ENCODE measurements around the gene ADAMTS6.

The ADAMTS6 gene

DNA sequence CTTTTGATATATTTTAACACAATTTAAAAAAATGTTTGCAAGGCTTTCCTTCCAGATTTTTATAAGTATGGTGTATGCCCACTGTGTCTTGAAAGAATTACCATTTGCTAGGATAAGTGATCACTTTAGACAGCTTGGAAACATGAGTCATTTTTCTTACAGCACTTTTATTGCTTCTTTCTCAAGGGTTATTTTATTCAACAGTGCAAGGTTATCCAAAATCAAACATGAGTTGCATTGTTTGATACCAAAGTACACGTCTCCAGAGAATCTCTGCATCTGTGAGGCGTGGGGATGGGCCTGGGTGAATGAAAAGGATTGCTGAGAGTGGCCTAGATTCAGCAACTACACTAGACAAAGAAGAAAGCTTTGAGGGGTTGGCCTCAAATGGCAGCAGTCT lies 329.6 kb downstream of the ADAMTS6 start:
- TF ChIP-seq, protein P1, sequence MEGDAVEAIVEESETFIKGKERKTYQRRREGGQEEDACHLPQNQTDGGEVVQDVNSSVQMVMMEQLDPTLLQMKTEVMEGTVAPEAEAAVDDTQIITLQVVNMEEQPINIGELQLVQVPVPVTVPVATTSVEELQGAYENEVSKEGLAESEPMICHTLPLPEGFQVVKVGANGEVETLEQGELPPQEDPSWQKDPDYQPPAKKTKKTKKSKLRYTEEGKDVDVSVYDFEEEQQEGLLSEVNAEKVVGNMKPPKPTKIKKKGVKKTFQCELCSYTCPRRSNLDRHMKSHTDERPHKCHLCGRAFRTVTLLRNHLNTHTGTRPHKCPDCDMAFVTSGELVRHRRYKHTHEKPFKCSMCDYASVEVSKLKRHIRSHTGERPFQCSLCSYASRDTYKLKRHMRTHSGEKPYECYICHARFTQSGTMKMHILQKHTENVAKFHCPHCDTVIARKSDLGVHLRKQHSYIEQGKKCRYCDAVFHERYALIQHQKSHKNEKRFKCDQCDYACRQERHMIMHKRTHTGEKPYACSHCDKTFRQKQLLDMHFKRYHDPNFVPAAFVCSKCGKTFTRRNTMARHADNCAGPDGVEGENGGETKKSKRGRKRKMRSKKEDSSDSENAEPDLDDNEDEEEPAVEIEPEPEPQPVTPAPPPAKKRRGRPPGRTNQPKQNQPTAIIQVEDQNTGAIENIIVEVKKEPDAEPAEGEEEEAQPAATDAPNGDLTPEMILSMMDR (IDR thresholded peaks at IDR 0.05; ENCODE audit: extremely low read depth, missing control alignments) = no peak
- no peak for DNase-seq (ENCODE audit: low spot score)

DNA sequence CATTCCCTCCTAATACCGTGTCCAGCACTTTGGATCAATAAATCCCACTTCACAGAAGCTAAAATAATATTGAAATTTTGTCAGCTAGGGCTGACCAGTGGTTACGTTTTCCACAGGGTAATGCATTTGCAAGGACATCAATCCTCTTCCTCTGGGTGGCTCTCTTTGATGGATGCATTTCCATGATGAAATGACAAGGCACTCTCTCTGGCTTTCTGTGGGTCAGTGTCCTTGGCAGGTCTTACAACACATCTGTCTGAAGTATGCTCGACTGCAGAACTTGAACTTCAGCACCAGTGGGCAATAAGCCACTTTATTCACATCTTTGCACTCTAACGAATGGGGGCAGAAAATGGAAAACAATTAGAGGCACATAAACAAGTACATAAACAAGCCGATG lies 330.1 kb downstream of the ADAMTS6 start:
- no peak for DNase-seq (ENCODE audit: low spot score)
- TF ChIP-seq, protein P1 (IDR thresholded peaks at IDR 0.05; ENCODE audit: extremely low read depth, missing control alignments) = no peak

DNA sequence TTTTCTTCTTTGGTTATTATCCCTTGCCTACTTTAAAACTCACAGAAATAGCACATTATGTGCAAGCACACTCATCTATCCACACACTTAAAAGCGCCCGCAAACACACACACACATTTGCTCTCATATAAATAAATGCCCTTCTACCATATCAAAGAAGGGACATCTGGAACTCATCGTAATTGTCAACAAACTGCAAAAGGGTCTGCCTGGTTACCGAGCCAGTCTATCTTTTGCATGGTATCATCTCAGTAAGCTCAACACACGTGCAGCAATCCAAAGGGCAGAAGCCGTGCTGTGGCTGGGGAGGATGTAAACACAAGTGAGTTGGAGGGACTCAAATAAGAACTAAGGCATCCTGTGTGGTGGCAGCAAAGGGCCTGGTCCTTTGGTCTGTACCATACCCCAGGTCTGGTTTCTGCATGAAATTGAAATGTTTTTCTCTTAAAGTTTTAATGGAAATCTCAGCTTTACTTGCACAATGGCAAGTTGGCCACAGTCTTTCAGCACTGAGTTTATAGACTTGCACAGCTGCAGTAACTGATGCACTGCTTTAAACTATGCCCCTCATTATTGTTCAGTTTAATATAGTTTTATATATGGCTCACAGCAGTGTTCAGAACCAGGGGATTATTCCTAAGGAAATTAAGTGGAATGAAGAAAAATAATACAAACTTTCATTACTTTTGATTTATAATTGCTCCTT lies 331.0 kb downstream of the ADAMTS6 start:
- no peak for DNase-seq (ENCODE audit: low spot score)
- TF ChIP-seq, protein P1 (IDR thresholded peaks at IDR 0.05; ENCODE audit: extremely low read depth, missing control alignments) = no peak

DNA sequence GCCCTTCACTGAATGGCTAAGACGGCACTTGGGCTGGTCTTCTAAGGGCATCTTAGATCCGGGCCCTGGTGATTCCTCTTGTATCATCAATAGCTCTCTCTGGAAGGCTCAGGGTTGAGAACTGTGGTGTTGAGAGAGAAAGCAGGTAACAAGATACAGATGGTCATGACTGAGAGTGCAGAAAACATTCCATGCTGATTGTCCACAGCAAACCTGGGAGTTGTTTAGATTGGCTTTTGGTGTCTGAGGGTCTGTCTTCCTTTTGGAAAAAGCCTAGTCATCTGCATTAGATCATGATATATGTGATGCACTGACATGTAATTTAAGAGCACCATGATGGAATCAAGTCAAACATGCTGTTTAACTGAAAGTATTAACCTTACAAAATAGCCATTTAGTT lies 331.9 kb downstream of the ADAMTS6 start:
- no peak for DNase-seq (ENCODE audit: low spot score)
- TF ChIP-seq, protein P1 (IDR thresholded peaks at IDR 0.05; ENCODE audit: extremely low read depth, missing control alignments) = no peak

DNA sequence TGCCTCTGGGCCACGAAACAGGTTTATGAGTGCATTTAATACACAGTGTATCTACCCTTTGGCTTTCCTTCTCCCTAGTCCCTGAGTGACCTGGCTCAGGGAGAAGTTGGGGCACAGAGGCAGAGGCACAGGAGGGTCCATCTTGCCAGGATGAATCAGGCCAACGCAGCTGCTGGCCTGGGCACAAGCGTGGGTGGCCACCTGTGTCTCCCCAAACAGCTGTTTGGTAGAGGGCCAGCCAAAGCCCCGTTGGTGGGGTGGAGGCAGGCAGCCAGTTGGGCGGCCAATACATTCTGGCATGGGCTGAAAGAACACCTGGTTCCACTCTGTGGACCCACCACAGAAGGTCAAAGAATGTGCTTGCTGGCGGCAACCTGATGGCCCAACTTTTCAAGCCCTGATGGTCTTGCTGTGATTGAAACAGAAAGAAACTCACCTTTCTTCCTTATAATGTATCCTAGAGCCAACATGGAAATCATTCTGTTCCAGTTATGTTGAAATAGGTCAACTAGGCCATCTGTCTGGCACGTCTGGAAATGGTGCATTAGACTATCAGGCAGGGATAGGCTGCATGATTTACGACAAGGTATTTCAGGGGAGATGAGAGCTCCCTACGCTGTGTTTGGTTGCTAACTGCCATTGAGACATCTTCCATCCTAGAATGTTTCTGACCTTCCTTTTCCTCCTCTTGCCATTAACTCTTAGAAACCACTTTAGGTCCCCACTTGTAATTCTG lies 337.4 kb downstream of the ADAMTS6 start:
- TF ChIP-seq, protein P1 (IDR thresholded peaks at IDR 0.05; ENCODE audit: extremely low read depth, missing control alignments) = no peak
- DNase-seq (ENCODE audit: low spot score) = no peak

- TF ChIP-seq, protein P1 (IDR thresholded peaks at IDR 0.05; ENCODE audit: extremely low read depth, missing control alignments) = no peak
- no peak for DNase-seq (ENCODE audit: low spot score)
These were observed 339.2 kb downstream of the ADAMTS6 start for GRCh38 chr5:65142511-65143011.

- DNase-seq (ENCODE audit: low spot score) = no peak
- TF ChIP-seq, protein P1 (IDR thresholded peaks at IDR 0.05; ENCODE audit: extremely low read depth, missing control alignments) = no peak
These were observed 339.7 kb downstream of the ADAMTS6 start for GRCh38 chr5:65142016-65142415.
